GM18867 (cell line): ENCODE measurements around the gene ADAM23.
"Not testable (repeated sequence)": the region's sequence is repeated elsewhere in the genome, so short reads cannot be mapped to it uniquely, and the experiment has no call there.

Experiments used
- ATAC-seq: cut with Tn5 transposase; IDR thresholded peaks from one replicate; pipeline ENCODE4 v1.9.1; 2021; ENCODE audit warnings: mild to moderate bottlenecking, moderate library complexity; ENCODE audit not compliant: unreplicated experiment

Gene ADAM23

GRCh38 chr2:206442833-206443734, at the start of gene ADAM23:
Gene ADAM23, plus strand, starts transcription at chr2:206443532. Its CDS starts 335 bp downstream, at chr2:206443867.
- ATAC-seq: peak; percentile 58

- ATAC-seq: no peak
Observed at GRCh38 chr2:206396211-206396610, 47.1 kb upstream of the ADAM23 start.

GRCh38 chr2:206402956-206403569, 40.3 kb upstream of the ADAM23 start:
- ATAC-seq: not testable (repeated sequence)

GRCh38 chr2:206408323-206409320, 34.7 kb upstream of the ADAM23 start:
- ATAC-seq: peak; percentile 94

- ATAC-seq: no peak
Observed at GRCh38 chr2:206410714-206411113, 32.6 kb upstream of the ADAM23 start.

- no peak for ATAC-seq
Observed at GRCh38 chr2:206415618-206416243, 27.6 kb upstream of the ADAM23 start.

- ATAC-seq: no peak
Observed at GRCh38 chr2:206418968-206419367, 24.4 kb upstream of the ADAM23 start.

- no peak for ATAC-seq
Observed at GRCh38 chr2:206420721-206421120, 22.6 kb upstream of the ADAM23 start.

GRCh38 chr2:206422493-206422892, 20.8 kb upstream of the ADAM23 start:
- no peak for ATAC-seq

- ATAC-seq: peak; percentile 85
Observed at GRCh38 chr2:206423147-206423546, 20.2 kb upstream of the ADAM23 start.

- no peak for ATAC-seq
Observed at GRCh38 chr2:206424134-206424533, 19.2 kb upstream of the ADAM23 start.

GRCh38 chr2:206428783-206429182, 14.5 kb upstream of the ADAM23 start:
- no peak for ATAC-seq

- no peak for ATAC-seq
Observed at GRCh38 chr2:206430452-206430851, 12.9 kb upstream of the ADAM23 start.

GRCh38 chr2:206431439-206431838, 11.9 kb upstream of the ADAM23 start:
- ATAC-seq: no peak

- ATAC-seq: no peak
Observed at GRCh38 chr2:206432193-206433082, 10.9 kb upstream of the ADAM23 start.

GRCh38 chr2:206433190-206433589, 10.1 kb upstream of the ADAM23 start:
- no peak for ATAC-seq

- ATAC-seq: no peak
Observed at GRCh38 chr2:206433686-206434085, 9.6 kb upstream of the ADAM23 start.

- no peak for ATAC-seq
Observed at GRCh38 chr2:206435742-206436141, 7.6 kb upstream of the ADAM23 start.

GRCh38 chr2:206438196-206438724, 5.1 kb upstream of the ADAM23 start:
- no peak for ATAC-seq
